ENCODE measurements around the gene DEPP1. TPM values are rescaled to one million over a fixed set of nuclear protein-coding genes. Genes with fewer than 3 reads are reported as not detected.

DEPP1 gene
- total RNA-seq, 1 donor from 2014 or later, result 11.1 TPM

GRCh38 chr10:45005284-45005683 lies 26.7 kb upstream of the DEPP1 start:
- no peak overlapping the region for H3K27ac Mint-ChIP-seq
- no peak for DNase-seq (ENCODE audit: low spot score in 2 of 2, unreplicated experiment in 2 of 2)
- H3K4me3 Mint-ChIP-seq, result no peak overlapping the region
- peaks cover 19% of the 10 kb centered on the region for H3K4me1 Mint-ChIP-seq
- H3K36me3 Mint-ChIP-seq, result peaks cover 18% of the 10 kb centered on the region
- H3K27me3 Mint-ChIP-seq (ENCODE audit: low read depth), result no peaks in the 10 kb centered on the region
- no peaks in the 10 kb centered on the region for H3K9me3 Mint-ChIP-seq
- TF ChIP-seq, protein P1, sequence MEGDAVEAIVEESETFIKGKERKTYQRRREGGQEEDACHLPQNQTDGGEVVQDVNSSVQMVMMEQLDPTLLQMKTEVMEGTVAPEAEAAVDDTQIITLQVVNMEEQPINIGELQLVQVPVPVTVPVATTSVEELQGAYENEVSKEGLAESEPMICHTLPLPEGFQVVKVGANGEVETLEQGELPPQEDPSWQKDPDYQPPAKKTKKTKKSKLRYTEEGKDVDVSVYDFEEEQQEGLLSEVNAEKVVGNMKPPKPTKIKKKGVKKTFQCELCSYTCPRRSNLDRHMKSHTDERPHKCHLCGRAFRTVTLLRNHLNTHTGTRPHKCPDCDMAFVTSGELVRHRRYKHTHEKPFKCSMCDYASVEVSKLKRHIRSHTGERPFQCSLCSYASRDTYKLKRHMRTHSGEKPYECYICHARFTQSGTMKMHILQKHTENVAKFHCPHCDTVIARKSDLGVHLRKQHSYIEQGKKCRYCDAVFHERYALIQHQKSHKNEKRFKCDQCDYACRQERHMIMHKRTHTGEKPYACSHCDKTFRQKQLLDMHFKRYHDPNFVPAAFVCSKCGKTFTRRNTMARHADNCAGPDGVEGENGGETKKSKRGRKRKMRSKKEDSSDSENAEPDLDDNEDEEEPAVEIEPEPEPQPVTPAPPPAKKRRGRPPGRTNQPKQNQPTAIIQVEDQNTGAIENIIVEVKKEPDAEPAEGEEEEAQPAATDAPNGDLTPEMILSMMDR (IDR thresholded peaks at IDR 0.05; ENCODE audit: unreplicated experiment), result no peak

DNA sequence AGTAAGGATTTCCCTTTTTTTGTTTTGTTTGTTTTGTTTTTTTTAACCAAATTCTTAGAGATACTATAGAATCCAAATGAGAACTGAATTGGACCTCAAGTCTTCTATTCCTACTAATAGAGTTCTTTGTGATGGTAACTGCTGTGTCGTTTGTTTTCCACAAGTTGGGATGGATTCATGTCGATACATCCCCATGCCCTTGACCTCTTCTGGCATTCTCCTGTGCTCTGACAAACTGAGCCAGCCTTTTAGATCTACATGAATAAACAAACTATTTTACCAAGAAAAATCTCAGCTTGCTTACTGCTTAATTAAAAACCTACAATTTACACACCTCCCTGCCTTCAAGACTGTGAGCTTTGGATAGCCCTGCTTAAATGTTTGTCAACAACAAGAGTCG lies 26.1 kb upstream of the DEPP1 start:
- no peak overlapping the region for H3K27ac Mint-ChIP-seq
- H3K4me1 Mint-ChIP-seq, result peaks cover 25% of the 10 kb centered on the region
- H3K4me3 Mint-ChIP-seq, result no peak overlapping the region
- TF ChIP-seq, protein P1 (IDR thresholded peaks at IDR 0.05; ENCODE audit: unreplicated experiment), result no peak
- H3K27me3 Mint-ChIP-seq (ENCODE audit: low read depth), result no peaks in the 10 kb centered on the region
- H3K9me3 Mint-ChIP-seq, result no peaks in the 10 kb centered on the region
- peaks cover 18% of the 10 kb centered on the region for H3K36me3 Mint-ChIP-seq
- DNase-seq (ENCODE audit: low spot score in 2 of 2, unreplicated experiment in 2 of 2), result no peak

DNA sequence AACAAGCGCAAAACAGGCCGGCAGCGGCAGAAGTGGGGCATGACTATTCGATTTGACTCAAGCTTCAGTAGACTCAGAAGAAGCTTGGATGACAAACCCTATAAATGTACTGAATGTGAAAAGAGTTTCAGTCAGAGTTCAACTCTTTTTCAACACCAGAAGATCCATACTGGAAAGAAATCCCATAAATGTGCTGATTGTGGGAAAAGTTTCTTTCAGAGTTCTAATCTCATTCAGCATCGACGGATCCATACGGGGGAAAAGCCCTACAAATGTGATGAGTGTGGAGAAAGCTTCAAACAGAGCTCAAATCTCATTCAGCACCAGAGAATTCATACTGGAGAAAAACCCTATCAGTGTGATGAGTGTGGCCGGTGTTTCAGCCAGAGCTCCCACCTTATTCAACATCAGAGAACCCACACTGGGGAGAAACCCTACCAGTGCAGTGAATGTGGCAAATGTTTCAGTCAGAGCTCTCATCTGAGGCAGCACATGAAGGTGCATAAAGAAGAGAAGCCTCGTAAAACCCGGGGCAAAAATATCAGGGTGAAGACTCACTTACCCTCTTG lies 24.9 kb upstream of the DEPP1 start:
- Mint-ChIP-seq H3K27ac (no peak overlapping the region), H3K27me3 (ENCODE audit: low read depth) (no peaks in the 10 kb centered on the region), H3K4me3 (no peak overlapping the region)

DNA sequence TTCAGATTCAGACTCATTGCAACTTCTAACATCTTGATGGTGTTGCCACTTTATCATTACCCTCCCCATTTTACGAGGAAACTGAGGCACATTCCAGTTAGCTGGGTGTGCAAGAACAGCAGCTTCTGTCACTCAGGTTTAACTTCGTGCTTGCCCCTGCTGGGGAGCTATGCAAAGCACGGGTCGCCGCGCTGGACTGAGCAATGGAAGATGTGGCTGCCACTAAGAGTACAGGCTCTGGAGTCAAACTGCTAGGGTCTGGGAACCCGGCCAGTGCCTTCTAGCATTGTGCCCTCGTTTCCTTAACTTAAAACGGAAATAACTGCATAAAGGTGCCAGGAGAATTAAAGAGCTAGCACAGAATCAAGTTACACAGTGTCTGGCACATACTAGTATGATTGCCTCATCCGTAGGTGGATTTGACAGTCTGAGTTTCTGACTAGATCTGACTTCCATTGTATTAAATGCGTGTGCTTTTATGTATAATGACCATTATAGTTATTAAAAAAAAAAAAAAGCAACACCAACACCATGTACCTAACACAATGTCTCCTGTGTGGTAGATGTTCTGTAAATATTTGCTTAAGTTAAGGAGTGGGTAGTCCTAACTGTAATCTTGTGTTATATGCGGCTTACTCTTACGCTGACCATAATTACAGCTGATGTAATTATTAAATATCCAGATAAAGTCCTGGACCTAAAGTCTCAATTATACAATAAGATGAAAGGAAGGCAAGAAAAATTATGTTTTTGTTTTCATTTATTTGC lies 23.0 kb upstream of the DEPP1 start:
- H3K27me3 Mint-ChIP-seq (ENCODE audit: low read depth), result no peaks in the 10 kb centered on the region
- TF ChIP-seq, protein P1 (IDR thresholded peaks at IDR 0.05; ENCODE audit: unreplicated experiment), result no peak
- no peaks in the 10 kb centered on the region for H3K9me3 Mint-ChIP-seq
- H3K4me1 Mint-ChIP-seq, result peaks cover 27% of the 10 kb centered on the region
- DNase-seq (ENCODE audit: low spot score in 2 of 2, unreplicated experiment in 2 of 2), result no peak
- peak overlapping the region; percentile 98 for H3K27ac Mint-ChIP-seq
- peaks cover 18% of the 10 kb centered on the region for H3K36me3 Mint-ChIP-seq
- H3K4me3 Mint-ChIP-seq, result peak overlapping the region; percentile 88

More for the DNA sequence above, 24.9 kb upstream of the DEPP1 start:
- no peak for DNase-seq (ENCODE audit: low spot score in 2 of 2, unreplicated experiment in 2 of 2)
- peaks cover 26% of the 10 kb centered on the region for H3K4me1 Mint-ChIP-seq
- H3K9me3 Mint-ChIP-seq, result no peaks in the 10 kb centered on the region
- H3K36me3 Mint-ChIP-seq, result peaks cover 18% of the 10 kb centered on the region
- TF ChIP-seq, protein P1 (IDR thresholded peaks at IDR 0.05; ENCODE audit: unreplicated experiment), result no peak

GRCh38 chr10:45000752-45001380 lies 22.3 kb upstream of the DEPP1 start, which contains the start of gene ZNF22:
Gene ZNF22, plus strand, starts transcription at chr10:45000923. Its CDS starts 2,446 bp downstream, at chr10:45003369.
- TF ChIP-seq, protein P1 (IDR thresholded peaks at IDR 0.05; ENCODE audit: unreplicated experiment), result peak; percentile 12
- no peaks in the 10 kb centered on the region for H3K9me3 Mint-ChIP-seq
- peak within 1 kb of the TSS; percentile 88 for H3K4me3 Mint-ChIP-seq
- H3K36me3 Mint-ChIP-seq, result peaks cover 18% of the 10 kb centered on the region
- peak; percentile 62 to 83 for DNase-seq (ENCODE audit: low spot score in 2 of 2, unreplicated experiment in 2 of 2)
- no peaks in the 10 kb centered on the region for H3K27me3 Mint-ChIP-seq (ENCODE audit: low read depth)
- peaks cover 34% of the 10 kb centered on the region for H3K4me1 Mint-ChIP-seq
- H3K27ac Mint-ChIP-seq, result peak within 1 kb of the TSS; percentile 98
